ENCODE measurements around the gene ASB5.

GRCh38 chr4:176198316-176198903 is 70.6 kb downstream of the ASB5 start:
- TF ChIP-seq CTCF (IDR thresholded peaks at IDR 0.05) (no peak), POLR2A (IDR thresholded peaks at IDR 0.05) (no peak)

All from Peyer's patch (tissue), 4 donors.